ENCODE measurements around the gene SEC14L1. TPM values are rescaled to one million over a fixed set of nuclear protein-coding genes. Genes with fewer than 3 reads are reported as not detected.

SEC14L1 gene
- total RNA-seq, 1 donor from 2014 or later, result 93.2 TPM

GRCh38 chr17:77212081-77212832 lies 71.5 kb downstream of the SEC14L1 start:
- H3K79me2 ChIP-seq (ENCODE audit: insufficient read depth, low read length), result peaks cover 14% of the 10 kb centered on the region
- H3K36me3 Mint-ChIP-seq (ENCODE audit: low read depth, unreplicated experiment), result peaks cover 24% of the 10 kb centered on the region
- H3K9ac ChIP-seq (ENCODE audit: low read length), result no peak overlapping the region
- no peak overlapping the region for H3K4me2 ChIP-seq (ENCODE audit: low read length)
- H3K27ac ChIP-seq (ENCODE audit: low read depth, low read length), result no peak overlapping the region
- no peak for TF ChIP-seq EZH2 (IDR thresholded peaks at IDR 0.05; ENCODE audit: insufficient read depth, low read length)
- TF ChIP-seq CTCF (IDR thresholded peaks at IDR 0.05; ENCODE audit: insufficient read depth, low read depth, low read length), result no peak
- H3K9me3 ChIP-seq (ENCODE audit: insufficient read depth, low read depth, low read length), result no peaks in the 10 kb centered on the region
- H3K27me3 ChIP-seq (ENCODE audit: insufficient read depth, low read length), result no peaks in the 10 kb centered on the region
- peaks cover 60% of the 10 kb centered on the region for H3K36me3 ChIP-seq (ENCODE audit: insufficient read depth, low read length)
- H3K27ac Mint-ChIP-seq (ENCODE audit: unreplicated experiment), result no peak overlapping the region
- H3K4me1 ChIP-seq (ENCODE audit: insufficient read depth, low read length), result peaks cover 6% of the 10 kb centered on the region
- peaks cover 16% of the 10 kb centered on the region for H3K4me1 Mint-ChIP-seq (ENCODE audit: low read depth, unreplicated experiment)
- no peak overlapping the region for H2AFZ ChIP-seq (ENCODE audit: low read depth, low read length)
- FAIRE-seq (no peak), DNase-seq (ENCODE audit: low read depth) (no peak)
- no peak overlapping the region for H3K4me3 Mint-ChIP-seq (ENCODE audit: unreplicated experiment)
- H3K9me3 Mint-ChIP-seq (ENCODE audit: unreplicated experiment), result no peaks in the 10 kb centered on the region
- H4K20me1 ChIP-seq (ENCODE audit: insufficient read depth, low read length), result peaks cover 25% of the 10 kb centered on the region
- H3K4me3 ChIP-seq (ENCODE audit: insufficient read depth, low read depth, low read length), result no peak overlapping the region
- no peaks in the 10 kb centered on the region for H3K27me3 Mint-ChIP-seq (ENCODE audit: low read depth, unreplicated experiment)

GRCh38 chr17:77212833-77213777 lies 72.3 kb downstream of the SEC14L1 start:
- no peaks in the 10 kb centered on the region for H3K27me3 ChIP-seq (ENCODE audit: insufficient read depth, low read length)
- no peak overlapping the region for H3K4me3 ChIP-seq (ENCODE audit: insufficient read depth, low read depth, low read length)
- H3K9me3 Mint-ChIP-seq (ENCODE audit: unreplicated experiment), result no peaks in the 10 kb centered on the region
- peaks cover 25% of the 10 kb centered on the region for H4K20me1 ChIP-seq (ENCODE audit: insufficient read depth, low read length)
- no peak overlapping the region for H3K4me2 ChIP-seq (ENCODE audit: low read length)
- peaks cover 14% of the 10 kb centered on the region for H3K79me2 ChIP-seq (ENCODE audit: insufficient read depth, low read length)
- H3K36me3 ChIP-seq (ENCODE audit: insufficient read depth, low read length), result peaks cover 54% of the 10 kb centered on the region
- no peak overlapping the region for H3K27ac Mint-ChIP-seq (ENCODE audit: unreplicated experiment)
- H3K27me3 Mint-ChIP-seq (ENCODE audit: low read depth, unreplicated experiment), result no peaks in the 10 kb centered on the region
- H3K9ac ChIP-seq (ENCODE audit: low read length), result no peak overlapping the region
- no peak overlapping the region for H3K4me3 Mint-ChIP-seq (ENCODE audit: unreplicated experiment)
- peaks cover 13% of the 10 kb centered on the region for H3K4me1 Mint-ChIP-seq (ENCODE audit: low read depth, unreplicated experiment)
- peaks cover 24% of the 10 kb centered on the region for H3K36me3 Mint-ChIP-seq (ENCODE audit: low read depth, unreplicated experiment)
- DNase-seq (ENCODE audit: low read depth) (no peak), FAIRE-seq (no peak)
- peaks cover 2% of the 10 kb centered on the region for H3K4me1 ChIP-seq (ENCODE audit: insufficient read depth, low read length)
- H3K27ac ChIP-seq (ENCODE audit: low read depth, low read length), result no peak overlapping the region
- no peak overlapping the region for H2AFZ ChIP-seq (ENCODE audit: low read depth, low read length)
- TF ChIP-seq EZH2 (IDR thresholded peaks at IDR 0.05; ENCODE audit: insufficient read depth, low read length), result no peak
- no peak for TF ChIP-seq CTCF (IDR thresholded peaks at IDR 0.05; ENCODE audit: insufficient read depth, low read depth, low read length)
- H3K9me3 ChIP-seq (ENCODE audit: insufficient read depth, low read depth, low read length), result no peaks in the 10 kb centered on the region
